Breast epithelium (tissue), 4 donors: ENCODE results near the gene GREB1. TPM values are rescaled to one million over a fixed set of nuclear protein-coding genes. Genes with fewer than 3 reads are reported as not detected.

Experiments
- DNase-seq, 2 donors: peaks; one replicate each; pipeline ENCODE4 v3.0.0-alpha.2; 2019; ENCODE audit warnings: low spot score in 2 of 2
- H3K27ac ChIP-seq, 2 donors: fragments of 200-600 bp; sonication (generic) in 1 of 2; one replicate each; pipeline ENCODE4 v1.5.1; 2016 to 2019; ENCODE audit warnings: mild to moderate bottlenecking in 1 of 2
- H3K27me3 ChIP-seq, 2 donors: fragments of 200-600 bp; sonication (generic) in 1 of 2; one replicate each; pipeline versions ENCODE4 v1.5.1 to v1.6.0; 2017 to 2019; ENCODE audit warnings: control low read depth in 1 of 2, mild to moderate bottlenecking in 1 of 2
- H3K36me3 ChIP-seq: fragments of 200-600 bp; one replicate; pipeline ENCODE4 v1.5.1; 2019
- H3K4me1 ChIP-seq, 2 donors: fragments of 200-600 bp; sonication (generic); one replicate each; pipeline ENCODE4 v1.5.1; 2016 to 2019; ENCODE audit warnings: control low read depth in 1 of 2
- H3K4me3 ChIP-seq, 3 donors: fragments of 200-600 bp; sonication (generic); 1 replicate in 2 of 3; 2 replicates in 1 of 3; pipeline ENCODE4 v1.5.1; 2016 to 2019; ENCODE audit warnings: mild to moderate bottlenecking in 3 of 3, moderate library complexity in 2 of 3
- H3K9me3 ChIP-seq, 2 donors: fragments of 200-600 bp; sonication (generic) in 1 of 2; one replicate each; pipeline ENCODE4 v1.5.1; 2016 to 2019; ENCODE audit warnings: control low read depth in 1 of 2
- POLR2A ChIP-seq: fragments of 450-650 bp; IDR thresholded peaks from one replicate; pipeline ENCODE4 v1.6.1; 2016; ENCODE audit warnings: antibody characterized with exemption, mild to moderate bottlenecking, moderate library complexity
- POLR2AphosphoS5 ChIP-seq, 3 donors: sonication (generic); formaldehyde crosslinking; IDR thresholded peaks; one replicate each; pipeline ENCODE4 v1.6.1; 2017; ENCODE audit warnings: antibody characterized with exemption in 3 of 3
- intact Hi-C: fragments of 100-400 bp; cut with DNase I; formaldehyde crosslinking; loops from one replicate; pipeline ENCODE4 v1.15.1; 2023; ENCODE audit warnings: low total_unique reads
- total RNA-seq, 3 donors: library from RNA; depleted of rRNA; stranded (reverse); fragments of >200 nt; gene quantifications; one replicate each; pipeline ENCODE4 v1.1.0, GENCODE V29; 2016
- TF ChIP-seq, protein P1 (sequence below), 3 donors: fragments of 450-650 bp; IDR thresholded peaks; one replicate each; pipeline ENCODE4 v1.5.1; 2016 to 2017; ENCODE audit warnings: antibody characterized with exemption in 3 of 3, mild to moderate bottlenecking in 3 of 3, moderate library complexity in 3 of 3

The GREB1 gene
- total RNA-seq, 3 donors from 2014 or later: 5.4 to 83.6 (median 42.9) TPM

DNA sequence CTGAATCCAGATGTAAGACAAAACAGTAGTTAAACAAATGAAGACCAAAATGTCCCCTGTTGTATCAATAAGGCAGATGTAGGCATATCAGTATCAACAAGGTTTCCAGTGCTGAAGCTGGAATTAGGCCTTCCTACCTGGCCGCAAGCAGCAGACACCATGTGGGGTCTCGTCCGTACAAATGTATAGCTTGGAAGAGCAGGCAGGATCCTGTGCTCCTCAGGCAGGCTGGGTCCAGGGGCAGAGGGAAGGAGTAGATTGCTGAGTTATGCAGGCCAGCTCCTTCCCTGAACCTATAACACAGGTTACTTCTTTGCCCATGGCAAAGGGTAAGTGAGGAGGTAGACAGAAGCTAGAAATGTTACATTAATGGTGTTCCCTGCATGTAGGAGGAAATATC is 112.7 kb downstream of the GREB1 start:
- no peak for DNase-seq
- Histone ChIP-seq H3K27me3 (no peaks in the 10 kb centered on the region), H3K4me3 (no peak overlapping the region), H3K27ac (no peak overlapping the region), H3K36me3 (no peaks in the 10 kb centered on the region), H3K4me1 (no peaks in the 10 kb centered on the region), H3K9me3 (no peaks in the 10 kb centered on the region)
- no peak for TF ChIP-seq POLR2A
- TF ChIP-seq POLR2AphosphoS5 (IDR thresholded peaks at IDR 0.05): no peak
- TF ChIP-seq, protein P1, sequence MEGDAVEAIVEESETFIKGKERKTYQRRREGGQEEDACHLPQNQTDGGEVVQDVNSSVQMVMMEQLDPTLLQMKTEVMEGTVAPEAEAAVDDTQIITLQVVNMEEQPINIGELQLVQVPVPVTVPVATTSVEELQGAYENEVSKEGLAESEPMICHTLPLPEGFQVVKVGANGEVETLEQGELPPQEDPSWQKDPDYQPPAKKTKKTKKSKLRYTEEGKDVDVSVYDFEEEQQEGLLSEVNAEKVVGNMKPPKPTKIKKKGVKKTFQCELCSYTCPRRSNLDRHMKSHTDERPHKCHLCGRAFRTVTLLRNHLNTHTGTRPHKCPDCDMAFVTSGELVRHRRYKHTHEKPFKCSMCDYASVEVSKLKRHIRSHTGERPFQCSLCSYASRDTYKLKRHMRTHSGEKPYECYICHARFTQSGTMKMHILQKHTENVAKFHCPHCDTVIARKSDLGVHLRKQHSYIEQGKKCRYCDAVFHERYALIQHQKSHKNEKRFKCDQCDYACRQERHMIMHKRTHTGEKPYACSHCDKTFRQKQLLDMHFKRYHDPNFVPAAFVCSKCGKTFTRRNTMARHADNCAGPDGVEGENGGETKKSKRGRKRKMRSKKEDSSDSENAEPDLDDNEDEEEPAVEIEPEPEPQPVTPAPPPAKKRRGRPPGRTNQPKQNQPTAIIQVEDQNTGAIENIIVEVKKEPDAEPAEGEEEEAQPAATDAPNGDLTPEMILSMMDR (IDR thresholded peaks at IDR 0.05): no peak
- intact Hi-C loops: no loop called here

DNA sequence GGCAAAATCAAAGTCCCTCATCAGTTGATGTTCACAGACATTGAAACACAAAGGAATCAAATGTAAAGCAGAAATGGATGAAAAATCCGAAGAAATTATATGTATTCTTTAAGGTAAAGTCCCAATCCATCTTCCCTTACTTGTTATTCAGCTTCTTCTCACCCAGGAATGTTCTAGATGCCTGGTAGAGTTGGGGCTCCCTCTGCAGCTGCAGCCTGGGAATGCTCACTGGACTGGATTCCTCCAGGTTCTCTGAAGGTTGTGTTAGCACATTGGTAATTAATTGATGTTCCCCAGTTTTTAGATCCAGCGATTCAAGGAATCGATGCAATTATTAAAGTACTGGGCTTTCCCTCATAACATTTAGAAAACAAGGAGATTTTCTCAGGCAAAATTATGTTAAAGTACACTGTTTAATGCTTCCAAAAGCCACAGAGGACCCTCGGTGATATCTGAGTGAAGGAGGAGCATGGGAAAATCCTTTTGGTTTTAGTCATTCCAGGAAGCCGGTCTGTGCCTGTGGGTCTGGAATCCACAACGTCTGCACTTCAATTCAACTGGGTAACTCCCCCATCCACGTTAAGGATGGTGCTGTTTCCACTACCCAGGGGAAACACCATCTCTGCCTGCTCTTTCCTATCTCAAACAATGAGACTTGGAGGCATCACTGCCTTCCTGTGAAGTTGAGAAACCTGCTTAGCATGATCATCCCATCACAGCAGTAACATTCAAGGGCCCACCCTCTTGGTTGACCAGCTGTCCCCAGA is 114.2 kb downstream of the GREB1 start:
- intact Hi-C loops: no loop called here
- no peaks in the 10 kb centered on the region for H3K9me3 ChIP-seq
- H3K36me3 ChIP-seq: no peaks in the 10 kb centered on the region
- H3K4me1 ChIP-seq: no peaks in the 10 kb centered on the region
- no peak overlapping the region for H3K4me3 ChIP-seq
- H3K27me3 ChIP-seq: no peaks in the 10 kb centered on the region
- no peak for DNase-seq
- TF ChIP-seq, protein P1 (IDR thresholded peaks at IDR 0.05): no peak
- TF ChIP-seq POLR2AphosphoS5 (IDR thresholded peaks at IDR 0.05): no peak
- no peak for TF ChIP-seq POLR2A
- no peak overlapping the region for H3K27ac ChIP-seq

DNA sequence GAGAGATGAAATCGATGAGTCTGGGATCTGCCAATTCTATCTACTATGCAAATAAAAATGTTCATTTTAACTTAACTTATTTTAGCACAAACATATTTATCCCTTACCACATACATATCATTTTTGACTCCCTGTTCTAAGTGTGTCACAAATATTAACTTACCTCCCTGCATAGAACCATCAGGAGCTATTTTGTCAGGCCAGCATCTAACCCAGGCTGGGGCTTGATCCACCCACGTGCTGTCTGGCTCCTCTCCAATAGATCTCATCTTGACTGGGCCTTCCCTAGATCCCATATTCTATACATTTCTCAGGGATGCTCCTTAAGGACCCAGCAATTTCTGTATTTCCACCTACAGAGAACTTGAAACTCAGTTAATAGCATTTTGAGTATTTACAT is 115.2 kb downstream of the GREB1 start:
- H3K4me1 ChIP-seq: no peaks in the 10 kb centered on the region
- no peak overlapping the region for H3K27ac ChIP-seq
- intact Hi-C loops: no loop called here
- H3K9me3 ChIP-seq: no peaks in the 10 kb centered on the region
- no peaks in the 10 kb centered on the region for H3K27me3 ChIP-seq
- no peaks in the 10 kb centered on the region for H3K36me3 ChIP-seq
- no peak for DNase-seq
- no peak overlapping the region for H3K4me3 ChIP-seq
- TF ChIP-seq, protein P1 (IDR thresholded peaks at IDR 0.05): no peak
- TF ChIP-seq POLR2AphosphoS5 (IDR thresholded peaks at IDR 0.05) (no peak), POLR2A (no peak)

DNA sequence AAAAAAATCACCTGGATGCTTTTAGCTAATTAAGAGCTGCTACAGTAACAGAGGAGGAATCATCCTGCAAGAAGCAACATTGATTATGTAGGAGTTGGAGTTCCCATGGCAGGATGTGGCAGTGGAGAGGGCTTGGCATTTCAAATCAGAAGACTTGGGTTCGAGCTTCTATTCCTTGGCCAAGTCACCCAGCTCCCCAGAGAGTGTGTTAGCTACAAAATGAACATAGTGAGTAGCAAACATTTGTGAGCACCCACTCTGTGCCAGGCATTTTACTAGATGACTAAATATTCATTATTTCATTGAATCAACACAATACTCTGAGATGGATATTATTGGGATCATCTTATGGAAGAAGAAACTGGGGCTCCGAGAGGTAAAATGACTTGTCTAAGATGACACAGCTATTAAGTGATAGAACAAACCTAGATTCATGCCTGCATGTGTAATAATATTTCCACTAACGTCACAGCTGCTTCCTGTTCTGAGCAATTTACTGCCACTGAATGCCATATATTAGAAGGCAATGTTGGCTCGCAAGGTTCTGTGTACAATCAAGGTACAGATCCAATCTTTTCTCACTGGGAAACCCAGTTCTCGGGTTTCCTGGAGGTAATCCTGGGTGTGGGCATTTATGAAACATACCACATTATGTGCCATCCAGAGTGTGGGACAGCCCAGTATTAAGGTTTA is 118.2 kb downstream of the GREB1 start:
- Histone ChIP-seq H3K9me3 (no peaks in the 10 kb centered on the region), H3K36me3 (no peaks in the 10 kb centered on the region), H3K4me1 (no peaks in the 10 kb centered on the region), H3K27ac (no peak overlapping the region), H3K27me3 (no peaks in the 10 kb centered on the region), H3K4me3 (no peak overlapping the region)
- no peak for DNase-seq
- intact Hi-C loops: no loop called here
- no peak for TF ChIP-seq POLR2A
- TF ChIP-seq, protein P1 (IDR thresholded peaks at IDR 0.05): no peak
- no peak for TF ChIP-seq POLR2AphosphoS5 (IDR thresholded peaks at IDR 0.05)

DNA sequence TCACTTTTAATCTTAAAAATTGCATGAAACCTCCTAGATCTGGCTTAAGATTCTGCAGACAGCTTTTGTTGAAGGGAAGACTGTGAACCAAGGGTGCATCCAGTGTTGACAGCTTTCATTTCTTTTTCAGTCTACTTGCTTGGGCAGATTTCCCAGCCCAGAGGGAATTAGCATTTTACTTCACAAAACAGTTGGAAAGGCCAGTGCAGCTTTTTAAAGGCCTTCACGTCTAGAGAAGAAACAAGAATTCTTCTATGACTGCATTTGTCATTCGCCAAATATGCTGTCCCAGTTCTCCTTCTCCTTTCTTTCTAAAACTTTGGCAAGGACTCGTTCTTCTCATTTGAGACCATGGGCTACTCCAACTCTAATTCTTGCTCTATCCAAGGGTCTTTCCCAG is 118.7 kb downstream of the GREB1 start:
- DNase-seq: no peak
- H3K36me3 ChIP-seq: no peaks in the 10 kb centered on the region
- no peak overlapping the region for H3K4me3 ChIP-seq
- H3K27ac ChIP-seq: no peak overlapping the region
- no peaks in the 10 kb centered on the region for H3K4me1 ChIP-seq
- intact Hi-C loops: no loop called here
- no peaks in the 10 kb centered on the region for H3K9me3 ChIP-seq
- H3K27me3 ChIP-seq: peaks cover 0 to under 1% of the 10 kb centered on the region in 2 donors
- TF ChIP-seq, protein P1 (IDR thresholded peaks at IDR 0.05): no peak
- no peak for TF ChIP-seq POLR2A
- no peak for TF ChIP-seq POLR2AphosphoS5 (IDR thresholded peaks at IDR 0.05)
